SK-N-MC (cell line): Measurements from ENCODE around the gene TSPAN5.

Experiments
- EZH2 ChIP-seq: fragments of 200-600 bp; sonication (generic); IDR thresholded peaks from one replicate; pipeline ENCODE4 v1.6.1; 2017; ENCODE audit warnings: antibody characterized with exemption
- POLR2AphosphoS5 ChIP-seq: IDR thresholded peaks from 2 replicates; pipeline ENCODE4 v1.6.1; 2012; ENCODE audit warnings: mild to moderate bottlenecking, low read depth, low read length, borderline replicate concordance

GRCh38 chr4:98574816-98575215 lies 83.6 kb downstream of the TSPAN5 start:
- no peak for TF ChIP-seq POLR2AphosphoS5
- TF ChIP-seq EZH2: no peak
